ENCODE results near the gene CD53.

DNA sequence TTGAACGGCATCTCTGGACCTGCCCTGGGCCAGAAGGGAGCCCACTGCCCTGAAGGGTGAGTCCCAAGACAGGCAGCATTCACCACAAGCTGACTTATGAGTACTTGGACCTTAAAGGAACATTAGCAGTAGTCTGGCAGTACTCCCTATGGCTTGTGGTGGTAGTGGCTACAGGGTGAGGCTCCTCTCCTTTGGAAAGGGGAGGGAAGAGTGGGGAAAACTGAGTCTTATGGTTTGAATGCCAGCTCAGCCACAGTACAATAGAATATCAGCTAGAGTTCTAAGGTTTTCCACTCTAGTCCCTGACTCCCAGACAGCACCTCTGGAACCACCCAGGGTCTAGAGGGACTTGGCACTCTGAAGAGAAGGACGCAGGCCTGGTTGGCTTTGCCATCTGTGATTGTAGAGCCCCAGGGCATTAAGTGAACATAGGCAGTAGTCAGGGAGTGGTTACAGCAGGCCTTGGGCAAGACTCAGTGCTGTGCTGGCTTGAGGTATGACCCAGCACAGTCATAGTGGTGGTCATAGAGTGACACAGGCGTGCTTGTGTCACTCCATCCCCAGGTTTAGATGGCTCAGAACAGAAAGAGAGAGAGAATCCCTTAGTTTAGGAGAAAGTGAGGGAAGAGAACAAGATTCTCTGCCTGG lies 31.0 kb downstream of the CD53 start:
- TF ChIP-seq CTCF (IDR thresholded peaks at IDR 0.05; ENCODE audit: low read depth, low read length), result no peak
- TF ChIP-seq MAX (IDR thresholded peaks at IDR 0.05; ENCODE audit: low read depth, low read length), result no peak
- no peak for TF ChIP-seq POLR2A (IDR thresholded peaks at IDR 0.05; ENCODE audit: extremely low read depth, insufficient read length)
